GM18505 (cell line): ENCODE results near the gene ATG101.

Experiments
- ATAC-seq: cut with Tn5 transposase; IDR thresholded peaks from one replicate; pipeline ENCODE4 v1.9.1; 2021; ENCODE audit not compliant: unreplicated experiment
- POLR2A ChIP-seq: IDR thresholded peaks from 4 replicates; pipeline ENCODE4 v1.6.1; 2011; ENCODE audit warnings: borderline replicate concordance; ENCODE audit not compliant: insufficient read depth, insufficient read length; ENCODE audit errors: extremely low read depth

Gene ATG101

GRCh38 chr12:52033446-52034140, 36.2 kb upstream of the ATG101 start:
- no peak for ATAC-seq
- no peak for TF ChIP-seq POLR2A

DNA sequence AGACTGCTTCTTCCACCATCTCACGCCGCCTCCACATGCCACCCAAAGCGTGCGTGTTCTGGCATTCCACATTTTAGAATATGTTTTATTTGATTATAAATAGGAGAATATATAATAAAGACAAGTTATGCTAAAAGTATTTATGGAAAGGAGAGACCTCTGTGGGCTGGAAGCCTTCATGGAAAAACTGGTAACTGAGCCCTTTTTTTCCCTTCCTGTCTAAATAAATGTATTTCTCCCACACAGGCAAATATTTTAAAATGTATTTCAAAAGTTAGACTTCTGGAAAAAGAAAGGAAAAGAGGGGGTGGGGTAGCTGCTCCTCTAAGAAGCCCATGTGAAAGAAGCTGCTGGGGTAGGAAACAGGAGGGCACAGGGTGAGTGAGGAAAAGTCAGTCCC, 34.6 kb upstream of the ATG101 start:
- no peak for ATAC-seq
- no peak for TF ChIP-seq POLR2A

GRCh38 chr12:52035926-52036325, 33.9 kb upstream of the ATG101 start:
- TF ChIP-seq POLR2A: no peak
- no peak for ATAC-seq

GRCh38 chr12:52036587-52037171, 33.1 kb upstream of the ATG101 start:
- ATAC-seq: peak; percentile 44
- TF ChIP-seq POLR2A: peak; percentile 43

DNA sequence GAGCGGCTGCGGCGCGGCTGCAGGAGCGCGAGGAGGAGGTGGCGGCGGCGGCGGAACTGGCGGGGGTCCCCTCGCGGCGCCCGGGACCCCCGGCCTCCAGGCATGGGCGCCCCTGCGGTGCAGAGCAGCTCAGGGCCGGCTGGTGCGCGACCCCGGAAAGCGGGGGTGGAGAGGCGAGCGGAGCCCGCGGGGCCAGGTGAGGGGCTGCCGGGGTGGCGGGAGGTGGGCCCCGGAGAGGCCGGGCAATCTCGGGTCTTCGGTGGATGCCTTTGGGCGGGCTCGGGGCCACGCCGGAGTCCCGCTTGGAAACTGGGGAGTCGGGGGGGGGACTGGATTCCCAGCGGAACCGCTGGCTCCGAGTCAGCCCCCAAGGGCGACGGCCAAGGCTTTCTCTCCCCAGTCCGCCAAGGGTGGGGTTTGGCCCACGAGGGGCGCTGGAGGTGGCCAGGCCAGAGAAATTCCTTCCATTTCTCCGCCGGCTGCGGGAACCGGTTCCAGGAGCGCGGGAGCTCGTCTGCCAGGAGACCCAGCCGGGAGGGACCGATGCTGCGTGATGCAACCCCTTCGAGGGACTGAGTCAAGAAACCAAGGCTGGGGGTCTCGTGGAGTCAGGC, 32.4 kb upstream of the ATG101 start:
- peak; percentile 10 for ATAC-seq
- no peak for TF ChIP-seq POLR2A

DNA sequence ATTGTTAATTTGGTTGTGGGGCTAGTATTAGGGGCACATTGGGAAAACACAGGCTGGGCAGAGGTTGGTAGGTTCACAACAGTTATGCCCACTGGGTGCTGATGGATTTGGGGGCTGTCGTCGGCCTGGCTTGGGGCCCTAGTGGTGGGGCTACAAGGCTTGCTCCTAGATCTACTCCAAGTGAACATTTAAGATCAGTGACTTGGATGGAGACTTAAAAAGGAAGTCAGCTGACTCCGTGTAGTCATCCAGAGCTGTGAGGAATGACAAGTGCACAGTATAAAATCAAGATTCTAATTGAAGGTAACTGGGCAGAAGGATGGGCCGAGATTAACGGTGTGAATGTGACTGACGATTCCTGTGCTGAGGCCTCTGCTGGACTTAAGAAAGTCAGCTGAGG, 31.3 kb upstream of the ATG101 start:
- ATAC-seq: no peak
- no peak for TF ChIP-seq POLR2A

- TF ChIP-seq POLR2A: no peak
- no peak for ATAC-seq
Observed at GRCh38 chr12:52041035-52041434, 28.7 kb upstream of the ATG101 start.

DNA sequence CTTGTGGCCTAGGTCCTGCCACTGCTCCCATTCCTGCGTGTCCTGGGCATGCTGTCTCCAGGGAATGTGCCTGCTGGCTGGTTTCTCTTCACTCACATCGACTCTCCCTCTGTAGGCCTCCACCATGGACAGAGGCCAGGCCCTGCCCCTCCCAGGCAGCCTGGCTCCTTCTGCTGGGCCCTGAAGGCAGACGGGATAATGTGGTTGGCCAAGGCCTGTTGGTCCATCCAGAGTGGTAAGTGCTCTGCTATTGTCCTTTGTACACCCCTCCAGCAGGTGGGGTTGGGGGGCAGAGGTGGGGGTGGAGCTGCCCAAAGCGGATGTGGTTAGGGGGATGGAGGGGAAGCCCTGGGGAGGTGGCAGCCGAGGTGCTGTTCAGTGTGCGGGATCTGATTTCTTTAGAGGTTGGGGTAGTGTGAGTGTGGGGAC, 28.1 kb upstream of the ATG101 start:
- TF ChIP-seq POLR2A: no peak
- ATAC-seq: no peak

DNA sequence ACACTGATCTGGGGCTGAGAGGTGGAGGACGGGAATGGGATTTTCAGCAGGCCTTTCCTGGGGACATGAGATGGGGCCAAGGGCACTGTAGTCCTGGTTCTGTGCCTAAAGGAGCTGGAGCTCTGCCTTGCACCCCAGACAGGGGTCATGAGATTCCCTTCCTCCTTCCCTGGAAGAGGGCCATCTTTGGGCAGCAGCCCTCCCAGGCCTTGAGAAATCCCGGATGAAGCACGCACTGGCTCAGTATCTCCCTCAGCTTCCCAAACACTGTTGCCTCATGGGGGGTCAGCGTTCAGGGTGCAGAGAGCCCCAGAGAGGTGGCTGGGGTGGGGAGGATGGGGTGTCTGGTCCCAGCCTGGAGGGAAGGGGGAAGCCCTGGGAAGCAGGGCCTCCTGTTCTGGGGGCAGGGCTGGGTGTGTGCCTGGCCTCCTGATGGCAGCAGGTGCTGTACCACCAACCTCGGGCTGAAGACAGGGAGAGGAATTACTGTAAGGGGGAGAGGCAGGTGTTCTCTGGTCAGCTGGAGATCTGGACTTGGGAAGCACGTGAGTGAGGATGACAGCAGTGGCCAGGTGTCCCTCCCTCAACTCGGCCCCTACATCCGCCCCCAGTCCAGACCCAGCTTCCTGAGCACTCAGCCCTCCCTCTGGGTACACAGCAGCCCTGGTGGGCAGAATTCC, 26.9 kb upstream of the ATG101 start:
- ATAC-seq: no peak
- no peak for TF ChIP-seq POLR2A

GRCh38 chr12:52043386-52044212, 26.2 kb upstream of the ATG101 start:
- ATAC-seq: no peak
- TF ChIP-seq POLR2A: no peak

DNA sequence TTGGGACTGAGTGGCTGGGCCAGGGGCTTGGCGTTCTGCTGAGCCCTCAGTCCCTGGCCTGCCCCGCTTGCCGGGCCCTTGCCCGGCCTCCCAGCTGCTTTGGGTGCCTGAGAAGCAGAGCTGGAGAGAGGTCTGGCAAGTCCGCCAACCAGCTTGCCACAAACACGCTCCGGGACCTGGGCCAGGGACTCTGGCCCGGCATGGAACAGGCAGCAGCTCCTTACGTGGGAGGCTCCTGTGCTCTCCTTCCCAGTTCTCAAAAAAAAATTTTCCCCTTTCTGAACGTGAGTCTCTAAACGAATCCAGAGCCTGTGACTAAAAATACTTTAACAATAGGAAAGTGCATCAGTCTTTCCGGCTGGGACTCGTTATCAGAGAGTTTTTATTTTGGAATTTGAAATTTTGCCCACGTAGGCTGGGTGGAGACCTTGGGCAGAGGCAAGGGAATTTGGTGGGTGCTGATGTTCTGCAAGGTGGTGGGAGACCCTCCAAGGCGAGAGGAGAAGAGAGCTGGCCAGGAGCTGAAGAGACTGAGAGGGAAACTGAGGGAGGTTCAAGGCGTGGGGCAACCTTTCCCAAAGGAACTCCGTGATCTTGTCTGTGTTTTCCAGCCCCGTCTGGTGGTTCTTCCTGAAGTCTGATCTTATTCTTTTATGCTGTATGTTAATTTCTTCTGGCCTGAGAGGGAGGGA, 25.3 kb upstream of the ATG101 start:
- ATAC-seq: no peak
- no peak for TF ChIP-seq POLR2A

- no peak for TF ChIP-seq POLR2A
- ATAC-seq: no peak
Observed at GRCh38 chr12:52045794-52046199, 24.0 kb upstream of the ATG101 start.
